Endothelial cell of umbilical vein (primary cell): ENCODE data around the gene CACNA1E. TPM values are rescaled to one million over a fixed set of nuclear protein-coding genes. Genes with fewer than 3 reads are reported as not detected.

Experiments
- BruUV-seq: library from RNA; stranded (reverse); fragments of 400-500 nt; replicated peaks from 2 replicates; lab custom pipeline; 2021; lab: Mats Ljungman, UMichigan
- CTCF ChIA-PET: fragments of 300-600, 350-600 bp; sonication (Branson Sonifier 250); formaldehyde crosslinking; loops from one replicate; lab custom pipeline; 2021; ENCODE audit warnings: antibody characterized with exemption, inconsistent platforms; lab: Charles Lee
- POLR2A ChIA-PET: fragments of 300-600, 350-600 bp; sonication (Branson Sonifier 250); formaldehyde crosslinking; loops from one replicate; lab custom pipeline; 2021; ENCODE audit warnings: antibody characterized with exemption, inconsistent platforms; lab: Charles Lee
- DNase-seq: peaks from one replicate; pipeline ENCODE4 v3.0.0-alpha.2; 2011; ENCODE audit warnings: low read depth, low spot score
- FAIRE-seq: peaks from 2 replicates; lab custom pipeline; 2011; peaks lifted over from hg19 to GRCh38; lab: Jason Lieb, UNC
- H2AFZ ChIP-seq: 2 replicates; pipeline ENCODE4 v1.6.0; 2012; ENCODE audit warnings: low read depth, low read length, control low read depth, inconsistent platforms
- H3K27ac ChIP-seq: 2 replicates; pipeline ENCODE4 v1.5.1; 2011; ENCODE audit warnings: low read depth, mild to moderate bottlenecking, control low read depth, low read length, moderate library complexity; ENCODE audit not compliant: insufficient read depth
- H3K27me3 ChIP-seq, 2 experiments: 2 replicates each; pipeline versions ENCODE4 v1.6.0 to v1.6.1; 2011; ENCODE audit warnings: low read length in 2 of 2, mixed read lengths in 1 of 2; ENCODE audit not compliant: control insufficient read depth in 2 of 2, insufficient read depth in 2 of 2
- H3K36me3 ChIP-seq, 2 experiments: 2 replicates in 1 of 2; 3 replicates in 1 of 2; pipeline ENCODE4 v1.5.1; 2011; ENCODE audit warnings: low read length in 2 of 2, mild to moderate bottlenecking in 1 of 2, moderate library complexity in 1 of 2; ENCODE audit not compliant: control insufficient read depth in 2 of 2, insufficient read depth in 2 of 2; ENCODE audit errors: extremely low read depth in 1 of 2
- H3K4me1 ChIP-seq: 3 replicates; pipeline ENCODE4 v1.5.1; 2011; ENCODE audit warnings: mild to moderate bottlenecking, low read length; ENCODE audit not compliant: control insufficient read depth, insufficient read depth; ENCODE audit errors: extremely low read depth
- H3K4me2 ChIP-seq: 2 replicates; pipeline ENCODE4 v1.6.1; 2011; ENCODE audit warnings: low read length, control low read depth, mixed read lengths; ENCODE audit not compliant: insufficient read depth
- H3K4me3 ChIP-seq, 3 experiments: fragments of 200-600 bp in 1 of 3; sonication (generic), shearing (Covaris generic) in 1 of 3; replicated peaks in 1 of 3; 2 replicates each; pipeline ENCODE4 v1.5.1; 2011 to 2016; ENCODE audit warnings: control low read depth in 3 of 3, low read length in 3 of 3, mild to moderate bottlenecking in 2 of 3, inconsistent platforms in 1 of 3, low read depth in 1 of 3, moderate library complexity in 1 of 3; ENCODE audit not compliant: insufficient read depth in 1 of 3
- H3K79me2 ChIP-seq: 2 replicates; pipeline ENCODE4 v1.6.0; 2012; ENCODE audit warnings: low read length, inconsistent platforms; ENCODE audit not compliant: control insufficient read depth, insufficient read depth
- H3K9ac ChIP-seq: replicated peaks from 2 replicates; pipeline ENCODE3; 2011; ENCODE audit warnings: low read length, control low read depth; ENCODE audit not compliant: insufficient read depth; ENCODE audit errors: extremely low read depth
- H3K9me1 ChIP-seq: replicated peaks from 3 replicates; pipeline ENCODE4 v1.6.0; 2011; ENCODE audit warnings: mild to moderate bottlenecking, low read length; ENCODE audit not compliant: control insufficient read depth, insufficient read depth; ENCODE audit errors: extremely low read depth
- H3K9me3 ChIP-seq: replicated peaks from 2 replicates; pipeline ENCODE4 v1.5.1; 2012; ENCODE audit warnings: low read length, inconsistent platforms; ENCODE audit not compliant: control insufficient read depth, insufficient read depth
- H4K20me1 ChIP-seq: replicated peaks from 2 replicates; pipeline ENCODE3; 2011; ENCODE audit warnings: mild to moderate bottlenecking, low read length; ENCODE audit not compliant: control insufficient read depth, insufficient read depth; ENCODE audit errors: extremely low read depth
- EZH2 ChIP-seq: IDR thresholded peaks from 2 replicates; pipeline ENCODE4 v1.6.1; 2012; ENCODE audit warnings: borderline replicate concordance, low read depth, mild to moderate bottlenecking, moderate library complexity, low read length, inconsistent platforms; ENCODE audit not compliant: severe bottlenecking
- GATA2 ChIP-seq: IDR thresholded peaks from 2 replicates; pipeline ENCODE4 v1.7.0; 2011; ENCODE audit warnings: low read depth, mild to moderate bottlenecking, moderate library complexity, mixed read lengths, low read length; ENCODE audit not compliant: insufficient read length, insufficient read depth
- JUN ChIP-seq: IDR thresholded peaks from 2 replicates; pipeline ENCODE4 v1.6.1; 2011; ENCODE audit warnings: borderline replicate concordance, low read depth; ENCODE audit not compliant: insufficient read length, insufficient read depth
- MYC ChIP-seq: IDR thresholded peaks from one replicate; pipeline ENCODE4 v1.6.1; 2011; ENCODE audit warnings: mild to moderate bottlenecking, low read depth, low read length
- POLR2A ChIP-seq: IDR thresholded peaks from 2 replicates; pipeline ENCODE4 v1.6.1; 2012; ENCODE audit warnings: low read depth, mild to moderate bottlenecking, control low read depth, low read length
- dilution Hi-C: fragments of 300-500 bp; cut with MboI; formaldehyde crosslinking; loops from one replicate; pipeline ENCODE4 v1.15.0; 2019; ENCODE audit warnings: low sequenced_read_pairs; ENCODE audit not compliant: extremely low pct_ligation_motif_present
- intact Hi-C: fragments of 100-400 bp; cut with micrococcal nuclease; formaldehyde crosslinking; loops from one replicate; pipeline ENCODE4 v1.10.0; 2022
- polyA plus RNA-seq, 4 experiments: library from polyadenylated mRNA; depleted of rRNA in 3 of 4; stranded (reverse) in 3 of 4; unstranded in 1 of 4; fragments of >200 nt; gene quantifications; 2 replicates each; pipeline versions ENCODE4 v1.2.1 to v1.2.3, GENCODE V29; 2011 to 2012; ENCODE audit warnings: missing spikeins in 1 of 4
- total RNA-seq: library from RNA; stranded (reverse); gene quantifications from 2 replicates; pipeline ENCODE4 v1.2.3, GENCODE V29; 2021
- TF ChIP-seq, protein P1 (sequence below), 2 donors: IDR thresholded peaks; 1 replicate in 1 of 2; 2 replicates in 1 of 2; pipeline ENCODE4 v1.5.1; 2011; ENCODE audit warnings: low read length in 2 of 2, mild to moderate bottlenecking in 2 of 2, moderate library complexity in 2 of 2, control low read depth in 1 of 2, inconsistent platforms in 1 of 2, low read depth in 1 of 2; ENCODE audit not compliant: insufficient read depth in 1 of 2; ENCODE audit errors: extremely low read depth in 1 of 2

Gene CACNA1E
- total and polyA plus RNA-seq, 2 donors (not counting 3 experiments of a cell fraction or from before 2014, with no cell fraction given) = not detected

DNA sequence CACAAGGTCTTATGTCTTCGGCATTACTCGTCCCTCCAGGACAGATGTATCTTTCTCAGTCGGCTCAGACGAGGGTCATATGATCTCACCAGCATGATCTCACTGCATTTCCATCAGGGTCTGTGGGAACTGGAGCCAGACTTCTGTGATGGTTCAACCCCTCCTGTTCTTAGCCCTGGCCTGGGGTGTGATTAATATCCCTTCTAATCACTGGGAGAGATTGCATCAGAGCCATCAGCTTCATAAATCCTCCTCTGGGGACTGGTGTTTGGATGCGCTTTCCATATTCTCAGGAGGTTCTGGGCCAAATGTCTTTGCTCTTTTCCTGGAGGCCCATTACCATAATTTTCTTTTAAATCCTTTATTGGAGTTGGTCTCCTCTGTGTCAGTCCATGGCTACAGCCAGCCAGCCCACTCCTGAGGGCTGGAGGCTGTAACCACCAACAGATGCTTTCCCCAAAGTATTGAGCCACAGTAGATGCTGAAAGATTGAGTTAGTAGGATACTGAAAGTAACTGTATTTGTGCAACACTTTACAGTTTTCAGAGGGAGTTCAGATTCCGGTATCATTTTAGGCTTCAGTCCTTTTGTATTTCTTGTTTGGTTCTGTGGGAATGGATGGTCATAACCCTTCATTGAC lies 20.0 kb downstream of the CACNA1E start:
- Histone ChIP-seq H3K79me2 (no peaks in the 10 kb centered on the region), H3K27me3 (no peaks in the 10 kb centered on the region), H3K4me1 (no peaks in the 10 kb centered on the region), H3K9me1 (no peaks in the 10 kb centered on the region), H2AFZ (no peak overlapping the region), H3K9ac (no peak overlapping the region), H4K20me1 (no peaks in the 10 kb centered on the region), H3K4me2 (no peak overlapping the region), H3K9me3 (no peaks in the 10 kb centered on the region), H3K27ac (no peak overlapping the region), H3K4me3 (no peak overlapping the region), H3K36me3 (no peaks in the 10 kb centered on the region)
- TF ChIP-seq JUN = no peak
- no peak for TF ChIP-seq GATA2
- TF ChIP-seq POLR2A = no peak
- no peak for TF ChIP-seq EZH2
- no peak for TF ChIP-seq MYC
- TF ChIP-seq, protein P1, sequence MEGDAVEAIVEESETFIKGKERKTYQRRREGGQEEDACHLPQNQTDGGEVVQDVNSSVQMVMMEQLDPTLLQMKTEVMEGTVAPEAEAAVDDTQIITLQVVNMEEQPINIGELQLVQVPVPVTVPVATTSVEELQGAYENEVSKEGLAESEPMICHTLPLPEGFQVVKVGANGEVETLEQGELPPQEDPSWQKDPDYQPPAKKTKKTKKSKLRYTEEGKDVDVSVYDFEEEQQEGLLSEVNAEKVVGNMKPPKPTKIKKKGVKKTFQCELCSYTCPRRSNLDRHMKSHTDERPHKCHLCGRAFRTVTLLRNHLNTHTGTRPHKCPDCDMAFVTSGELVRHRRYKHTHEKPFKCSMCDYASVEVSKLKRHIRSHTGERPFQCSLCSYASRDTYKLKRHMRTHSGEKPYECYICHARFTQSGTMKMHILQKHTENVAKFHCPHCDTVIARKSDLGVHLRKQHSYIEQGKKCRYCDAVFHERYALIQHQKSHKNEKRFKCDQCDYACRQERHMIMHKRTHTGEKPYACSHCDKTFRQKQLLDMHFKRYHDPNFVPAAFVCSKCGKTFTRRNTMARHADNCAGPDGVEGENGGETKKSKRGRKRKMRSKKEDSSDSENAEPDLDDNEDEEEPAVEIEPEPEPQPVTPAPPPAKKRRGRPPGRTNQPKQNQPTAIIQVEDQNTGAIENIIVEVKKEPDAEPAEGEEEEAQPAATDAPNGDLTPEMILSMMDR (IDR thresholded peaks at IDR 0.05; ENCODE audit: extremely low read depth in 1 of 2, insufficient read depth in 1 of 2, low read depth in 1 of 2, low read length in 2 of 2) = no peak
- CTCF ChIA-PET = interaction anchor here (1.5 to 1.9 kb wide), 2 partner anchors 25 to 313 kb away, joined by 4 to 6 read pairs; no protein-coding TSS in a partner anchor
- intact Hi-C loops (no loop called here), dilution Hi-C loops (no loop called here)
- no TSS peak for BruUV-seq
- POLR2A ChIA-PET = no interaction called here
- FAIRE-seq (no peak), DNase-seq (no peak)
